Measurements from ENCODE around the gene USP37. TPM values are rescaled to one million over a fixed set of nuclear protein-coding genes. Genes with fewer than 3 reads are reported as not detected.
A peak's percentile ranks its signal among the peaks of the same experiment; 100 is the strongest.

USP37 gene
- polyA plus RNA-seq, 1 of the 3 experiments (the other 2 are of a cell fraction), result 0.95 TPM

- TF ChIP-seq, protein P1, sequence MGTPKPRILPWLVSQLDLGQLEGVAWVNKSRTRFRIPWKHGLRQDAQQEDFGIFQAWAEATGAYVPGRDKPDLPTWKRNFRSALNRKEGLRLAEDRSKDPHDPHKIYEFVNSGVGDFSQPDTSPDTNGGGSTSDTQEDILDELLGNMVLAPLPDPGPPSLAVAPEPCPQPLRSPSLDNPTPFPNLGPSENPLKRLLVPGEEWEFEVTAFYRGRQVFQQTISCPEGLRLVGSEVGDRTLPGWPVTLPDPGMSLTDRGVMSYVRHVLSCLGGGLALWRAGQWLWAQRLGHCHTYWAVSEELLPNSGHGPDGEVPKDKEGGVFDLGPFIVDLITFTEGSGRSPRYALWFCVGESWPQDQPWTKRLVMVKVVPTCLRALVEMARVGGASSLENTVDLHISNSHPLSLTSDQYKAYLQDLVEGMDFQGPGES (IDR thresholded peaks at IDR 0.05; ENCODE audit: low read depth, low read length), result no peak
- TF ChIP-seq POLR2AphosphoS5 (IDR thresholded peaks at IDR 0.05; ENCODE audit: low read depth, low read length), result no peak
- TF ChIP-seq SMC3 (IDR thresholded peaks at IDR 0.05; ENCODE audit: low read depth, low read length), result no peak
- no peak for TF ChIP-seq YY1 (IDR thresholded peaks at IDR 0.05; ENCODE audit: low read depth)
- TF ChIP-seq ELF1 (IDR thresholded peaks at IDR 0.05), result no peak
- no peak for TF ChIP-seq GATA2 (CRISPR knock-in tag; IDR thresholded peaks at IDR 0.05)
- TF ChIP-seq TEAD4 (IDR thresholded peaks at IDR 0.05; ENCODE audit: borderline replicate concordance, insufficient read depth), result no peak
- TF ChIP-seq EP300 (IDR thresholded peaks at IDR 0.05; ENCODE audit: borderline replicate concordance in 1 of 2, low read depth in 1 of 2, low read length in 1 of 2), result no peak
- no peak for TF ChIP-seq RFX5 (IDR thresholded peaks at IDR 0.05; ENCODE audit: low read length)
- Histone ChIP-seq H4K20me1 (ENCODE audit: insufficient read depth) (peaks cover 5% of the 10 kb centered on the region; the same call in 1 of the 2 replicates), H3K27me3 (ENCODE audit: insufficient read depth) (no peaks in the 10 kb centered on the region), H3K36me3 (replicated peaks in 1 of 2; ENCODE audit: control insufficient read depth in 1 of 2, insufficient read depth in 2 of 2, low read length in 1 of 2) (peaks cover 0 to 33% of the 10 kb centered on the region in 2 experiments), H3K9me2 (no peaks in the 10 kb centered on the region), H3K27ac (ENCODE audit: low read depth in 2 of 2, low read length in 1 of 2) (peak overlapping the region; percentile 61 to 82), H3K9ac (peak overlapping the region; percentile 52; the same call in 1 of the 2 replicates), H3K79me2 (ENCODE audit: insufficient read depth) (peaks cover 21% of the 10 kb centered on the region), H3K4me2 (peak overlapping the region; percentile 57), H3K9me3 (no peaks in the 10 kb centered on the region), H3K4me1 (ENCODE audit: control insufficient read depth in 1 of 2, insufficient read depth in 2 of 2, low read depth in 1 of 2, low read length in 1 of 2) (peaks cover 13 to 26% of the 10 kb centered on the region in 2 experiments; a peak in 2 of 4 replicates), H3F3A (replicated peaks; ENCODE audit: insufficient read depth) (peaks cover 15% of the 10 kb centered on the region), H3K4me3 (ENCODE audit: low read depth in 2 of 2, low read length in 1 of 2) (peak overlapping the region; percentile 36 to 43; a peak in 3 of 4 replicates), H2AFZ (ENCODE audit: low read depth) (no peak overlapping the region)
- ChIA-PET CTCF (interaction anchor here (1.1 to 3.1 kb wide), 7 partner anchors 9 to 294 kb away, joined by 3 to 18 read pairs (median 5); no protein-coding TSS in a partner anchor), POLR2A (no interaction called here)
- peak; percentile 42 for DNase-seq
- WGBS (ENCODE audit: low lambda C conversion rate), result 5% methylated on average over 13 of the region's 15 CpGs
These were observed 162.4 kb downstream of the USP37 start for GRCh38 chr2:218405746-218406208.

GRCh38 chr2:218405086-218405745 lies 162.9 kb downstream of the USP37 start:
- POLR2A ChIA-PET, result no interaction called here
- peaks cover 13 to 26% of the 10 kb centered on the region in 2 experiments; a peak in 2 of 4 replicates for H3K4me1 ChIP-seq (ENCODE audit: control insufficient read depth in 1 of 2, insufficient read depth in 2 of 2, low read depth in 1 of 2, low read length in 1 of 2)
- DNase-seq, result no peak
- H3K4me3 ChIP-seq (ENCODE audit: low read depth in 2 of 2, low read length in 1 of 2), result peak overlapping the region in 1 of 2 experiments; percentile 43; a peak in 1 of 4 replicates
- no peaks in the 10 kb centered on the region for H3K9me2 ChIP-seq
- peak overlapping the region; percentile 61 to 82 for H3K27ac ChIP-seq (ENCODE audit: low read depth in 2 of 2, low read length in 1 of 2)
- CTCF ChIA-PET, result interaction anchor here (1.1 to 3.1 kb wide), 7 partner anchors 9 to 294 kb away, joined by 3 to 18 read pairs (median 5); no protein-coding TSS in a partner anchor
- no peaks in the 10 kb centered on the region for H3K27me3 ChIP-seq (ENCODE audit: insufficient read depth)
- H3F3A ChIP-seq (replicated peaks; ENCODE audit: insufficient read depth), result peaks cover 15% of the 10 kb centered on the region
- H3K9me3 ChIP-seq, result no peaks in the 10 kb centered on the region
- H3K36me3 ChIP-seq (replicated peaks in 1 of 2; ENCODE audit: control insufficient read depth in 1 of 2, insufficient read depth in 2 of 2, low read length in 1 of 2), result peaks cover 0 to 33% of the 10 kb centered on the region in 2 experiments
- peak overlapping the region; percentile 57 for H3K4me2 ChIP-seq
- H2AFZ ChIP-seq (ENCODE audit: low read depth), result no peak overlapping the region
- WGBS (ENCODE audit: low lambda C conversion rate), result 96% methylated on average over 8 of the region's 8 CpGs
- no peak overlapping the region; the same call in 1 of the 2 replicates for H3K9ac ChIP-seq
- H4K20me1 ChIP-seq (ENCODE audit: insufficient read depth), result peaks cover 5% of the 10 kb centered on the region; the same call in 1 of the 2 replicates
- TF ChIP-seq USF2 (IDR thresholded peaks at IDR 0.05; ENCODE audit: borderline replicate concordance, low read depth, low read length) (no peak), CTCF (IDR thresholded peaks at IDR 0.05) (no peak), MEF2A (IDR thresholded peaks at IDR 0.05; ENCODE audit: borderline replicate concordance, low read depth) (no peak), TCF12 (IDR thresholded peaks at IDR 0.05) (no peak), GATA2 (CRISPR knock-in tag; IDR thresholded peaks at IDR 0.05) (no peak), EZH2phosphoT487 (IDR thresholded peaks at IDR 0.05; ENCODE audit: borderline replicate concordance, low read depth) (no peak), NFIC (IDR thresholded peaks at IDR 0.05; ENCODE audit: borderline replicate concordance) (no peak), SIN3A (IDR thresholded peaks at IDR 0.05; ENCODE audit: borderline replicate concordance, low read depth, low read length) (no peak)
- TF ChIP-seq, protein P2, sequence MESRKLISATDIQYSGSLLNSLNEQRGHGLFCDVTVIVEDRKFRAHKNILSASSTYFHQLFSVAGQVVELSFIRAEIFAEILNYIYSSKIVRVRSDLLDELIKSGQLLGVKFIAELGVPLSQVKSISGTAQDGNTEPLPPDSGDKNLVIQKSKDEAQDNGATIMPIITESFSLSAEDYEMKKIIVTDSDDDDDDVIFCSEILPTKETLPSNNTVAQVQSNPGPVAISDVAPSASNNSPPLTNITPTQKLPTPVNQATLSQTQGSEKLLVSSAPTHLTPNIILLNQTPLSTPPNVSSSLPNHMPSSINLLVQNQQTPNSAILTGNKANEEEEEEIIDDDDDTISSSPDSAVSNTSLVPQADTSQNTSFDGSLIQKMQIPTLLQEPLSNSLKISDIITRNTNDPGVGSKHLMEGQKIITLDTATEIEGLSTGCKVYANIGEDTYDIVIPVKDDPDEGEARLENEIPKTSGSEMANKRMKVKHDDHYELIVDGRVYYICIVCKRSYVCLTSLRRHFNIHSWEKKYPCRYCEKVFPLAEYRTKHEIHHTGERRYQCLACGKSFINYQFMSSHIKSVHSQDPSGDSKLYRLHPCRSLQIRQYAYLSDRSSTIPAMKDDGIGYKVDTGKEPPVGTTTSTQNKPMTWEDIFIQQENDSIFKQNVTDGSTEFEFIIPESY (IDR thresholded peaks at IDR 0.05; ENCODE audit: borderline replicate concordance, low read depth), result no peak
- peaks cover 26% of the 10 kb centered on the region for H3K79me2 ChIP-seq (ENCODE audit: insufficient read depth)
